ENCODE results near the gene SP100. TPM values are rescaled to one million over a fixed set of nuclear protein-coding genes. Genes with fewer than 3 reads are reported as not detected.

SP100 gene
- total RNA-seq, 1 donor from 2014 or later = 82.0 TPM

DNA sequence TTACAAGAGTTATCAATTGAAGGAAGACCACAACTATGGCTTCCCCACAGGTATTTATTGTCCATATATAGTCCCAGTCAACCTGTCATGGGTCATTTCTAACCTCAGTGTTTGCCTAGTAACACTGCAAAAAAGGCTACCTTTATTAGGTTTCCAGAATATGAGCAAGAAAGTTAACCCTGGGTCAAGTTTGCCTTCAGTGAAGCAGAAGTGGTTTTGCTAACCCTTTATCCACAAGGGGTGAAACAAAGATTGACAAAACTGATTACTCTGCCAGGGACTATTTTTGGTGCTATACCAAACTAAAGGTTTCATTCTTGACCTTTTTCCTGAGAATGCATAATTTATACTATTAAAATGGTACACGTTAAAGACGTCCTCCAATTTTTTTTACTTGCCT, 28.8 kb downstream of the SP100 start:
- Histone ChIP-seq H3K36me3 (peaks cover 38 to 64% of the 10 kb centered on the region in 2 donors), H3K4me3 (no peak overlapping the region), H3K9me3 (no peaks in the 10 kb centered on the region), H3K4me1 (peaks cover 0 to 24% of the 10 kb centered on the region in 2 donors), H3K27me3 (no peaks in the 10 kb centered on the region), H3K27ac (no peak overlapping the region)
- intact Hi-C loops (cut with DNase I) = no loop called here
- DNase-seq (ENCODE audit: low spot score in 2 of 2) = no peak
- TF ChIP-seq, protein P1, sequence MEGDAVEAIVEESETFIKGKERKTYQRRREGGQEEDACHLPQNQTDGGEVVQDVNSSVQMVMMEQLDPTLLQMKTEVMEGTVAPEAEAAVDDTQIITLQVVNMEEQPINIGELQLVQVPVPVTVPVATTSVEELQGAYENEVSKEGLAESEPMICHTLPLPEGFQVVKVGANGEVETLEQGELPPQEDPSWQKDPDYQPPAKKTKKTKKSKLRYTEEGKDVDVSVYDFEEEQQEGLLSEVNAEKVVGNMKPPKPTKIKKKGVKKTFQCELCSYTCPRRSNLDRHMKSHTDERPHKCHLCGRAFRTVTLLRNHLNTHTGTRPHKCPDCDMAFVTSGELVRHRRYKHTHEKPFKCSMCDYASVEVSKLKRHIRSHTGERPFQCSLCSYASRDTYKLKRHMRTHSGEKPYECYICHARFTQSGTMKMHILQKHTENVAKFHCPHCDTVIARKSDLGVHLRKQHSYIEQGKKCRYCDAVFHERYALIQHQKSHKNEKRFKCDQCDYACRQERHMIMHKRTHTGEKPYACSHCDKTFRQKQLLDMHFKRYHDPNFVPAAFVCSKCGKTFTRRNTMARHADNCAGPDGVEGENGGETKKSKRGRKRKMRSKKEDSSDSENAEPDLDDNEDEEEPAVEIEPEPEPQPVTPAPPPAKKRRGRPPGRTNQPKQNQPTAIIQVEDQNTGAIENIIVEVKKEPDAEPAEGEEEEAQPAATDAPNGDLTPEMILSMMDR (IDR thresholded peaks at IDR 0.05) = no peak

DNA sequence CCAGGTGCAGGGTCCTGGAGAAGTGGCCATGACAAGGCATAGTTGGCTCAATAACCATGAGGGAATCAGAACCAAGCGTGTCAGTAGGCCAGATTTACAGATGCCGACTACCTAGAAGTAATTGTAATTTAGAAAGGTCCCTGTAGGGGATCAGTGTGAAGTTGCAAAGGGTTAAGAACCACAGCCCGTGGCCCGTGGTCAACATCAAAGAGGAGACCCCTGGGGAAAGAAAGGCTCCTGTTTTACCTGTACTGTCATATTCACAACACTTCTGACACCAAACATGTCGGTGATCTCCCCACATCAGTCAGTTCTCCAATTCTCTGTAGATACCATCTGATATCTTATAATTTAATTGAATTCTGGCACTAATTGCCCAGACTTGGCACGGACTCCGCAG, 31.0 kb downstream of the SP100 start:
- no peaks in the 10 kb centered on the region for H3K9me3 ChIP-seq
- peaks cover 0 to 13% of the 10 kb centered on the region in 2 donors for H3K4me1 ChIP-seq
- H3K4me3 ChIP-seq = no peak overlapping the region
- H3K27me3 ChIP-seq = no peaks in the 10 kb centered on the region
- TF ChIP-seq, protein P1 (IDR thresholded peaks at IDR 0.05) = no peak
- H3K36me3 ChIP-seq = peaks cover 47 to 82% of the 10 kb centered on the region in 2 donors
- no peak overlapping the region for H3K27ac ChIP-seq
- intact Hi-C loops (cut with DNase I) = no loop called here
- DNase-seq (ENCODE audit: low spot score in 2 of 2) = no peak

DNA sequence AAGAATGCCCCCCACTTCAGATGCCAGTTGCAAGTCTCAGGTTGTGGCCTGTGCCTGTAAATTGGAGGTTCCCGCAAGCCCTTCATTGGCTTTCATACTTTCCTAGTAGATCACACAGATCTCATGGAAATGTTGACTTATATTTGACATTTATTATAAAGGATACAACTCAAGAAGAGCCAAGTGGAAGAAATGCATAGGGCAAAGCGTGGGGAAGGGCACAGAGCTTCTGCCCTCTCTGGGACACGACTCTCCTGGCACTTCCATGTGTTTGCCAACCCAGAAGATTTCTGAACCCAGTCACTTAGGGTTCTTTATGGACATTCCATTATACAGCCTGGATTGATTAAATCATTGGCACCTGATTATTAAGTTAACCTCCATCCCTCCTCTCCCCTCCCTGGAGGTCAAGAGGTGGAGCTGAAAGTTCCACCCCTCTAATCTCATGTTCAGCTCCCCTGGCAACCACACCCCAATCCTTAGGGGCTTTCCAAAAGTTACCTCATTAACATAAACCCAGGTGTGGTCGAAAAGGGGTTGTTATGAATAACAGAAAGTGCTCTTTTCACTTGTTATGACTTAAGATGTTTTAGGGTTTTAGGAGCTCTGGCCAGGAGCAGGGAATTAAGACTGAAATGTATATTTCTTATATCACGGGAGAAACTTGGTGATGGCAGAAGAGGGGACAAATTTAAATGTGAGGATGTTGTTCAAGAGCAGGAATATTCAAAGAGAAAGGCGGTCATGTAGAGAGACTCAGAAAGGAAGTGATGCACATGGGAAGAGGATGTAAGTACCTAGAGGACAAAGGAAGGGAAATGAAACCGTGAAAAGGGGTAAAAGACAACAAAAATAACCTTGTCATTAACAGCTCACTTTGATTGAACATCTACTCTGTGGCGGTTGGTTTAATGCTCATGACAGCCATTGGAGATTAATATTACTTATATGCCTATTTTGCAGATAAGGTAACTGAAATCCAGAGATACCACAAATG, 31.8 kb downstream of the SP100 start:
- peaks cover 0 to 7% of the 10 kb centered on the region in 2 donors for H3K4me1 ChIP-seq
- intact Hi-C loops (cut with DNase I) = no loop called here
- no peak for DNase-seq (ENCODE audit: low spot score in 2 of 2)
- H3K4me3 ChIP-seq = no peak overlapping the region
- peak overlapping the region in 1 of 2 donors; percentile 2 for H3K27ac ChIP-seq
- H3K36me3 ChIP-seq = peaks cover 48 to 88% of the 10 kb centered on the region in 2 donors
- H3K9me3 ChIP-seq = no peaks in the 10 kb centered on the region
- H3K27me3 ChIP-seq = no peaks in the 10 kb centered on the region
- TF ChIP-seq, protein P1 (IDR thresholded peaks at IDR 0.05) = no peak

DNA sequence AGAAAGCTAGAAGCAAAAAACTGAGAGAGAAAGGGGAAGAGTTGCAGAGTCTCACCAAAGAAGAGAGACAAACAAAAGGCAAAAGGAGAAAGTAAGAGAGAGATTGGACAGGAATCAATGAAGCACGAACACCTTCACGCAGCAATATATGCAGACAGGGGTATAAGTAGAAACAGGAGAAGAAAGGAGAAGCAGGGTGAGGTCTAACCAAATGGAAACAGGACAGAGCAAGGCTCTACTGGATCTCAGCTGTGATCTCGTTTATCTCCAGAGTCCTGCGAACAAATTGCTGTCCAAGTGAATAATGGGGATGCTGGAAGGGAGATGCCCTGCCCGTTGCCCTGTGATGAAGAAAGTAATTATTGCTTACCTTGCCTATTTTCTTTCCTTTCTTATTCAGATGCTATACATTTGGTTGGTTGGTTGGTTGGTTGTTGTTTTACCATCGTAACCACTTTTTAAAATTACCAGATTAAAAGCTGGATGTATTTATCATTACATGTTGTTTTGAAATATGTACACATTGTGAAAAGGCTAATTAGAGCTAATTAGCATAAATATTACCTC, 34.0 kb downstream of the SP100 start:
- intact Hi-C loops (cut with DNase I) = no loop called here
- Histone ChIP-seq H3K27me3 (no peaks in the 10 kb centered on the region), H3K4me3 (no peak overlapping the region), H3K27ac (no peak overlapping the region), H3K9me3 (no peaks in the 10 kb centered on the region), H3K4me1 (no peaks in the 10 kb centered on the region), H3K36me3 (peaks cover 50 to 83% of the 10 kb centered on the region in 2 donors)
- TF ChIP-seq, protein P1 (IDR thresholded peaks at IDR 0.05) = no peak
- no peak for DNase-seq (ENCODE audit: low spot score in 2 of 2)

DNA sequence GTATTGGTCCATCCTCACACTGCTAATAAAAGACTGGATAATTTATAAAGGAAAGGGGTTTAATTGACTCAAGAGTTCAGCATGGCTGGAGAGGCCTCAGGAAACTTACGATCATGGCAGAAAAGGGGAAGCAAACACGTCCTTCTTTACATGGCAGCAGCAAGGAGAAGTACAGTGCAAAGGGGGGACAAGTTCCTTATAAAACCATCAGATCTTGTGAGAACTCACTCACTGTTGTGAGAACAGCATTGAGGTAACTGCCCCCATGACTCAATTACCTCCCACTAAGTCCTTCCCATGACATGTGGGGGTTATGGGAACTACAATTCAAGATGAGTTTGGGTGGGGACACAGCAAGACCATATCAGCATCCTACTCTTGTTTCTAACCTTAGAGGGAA, 37.0 kb downstream of the SP100 start:
- intact Hi-C loops (cut with DNase I) = no loop called here
- TF ChIP-seq, protein P1 (IDR thresholded peaks at IDR 0.05) = no peak
- DNase-seq (ENCODE audit: low spot score in 2 of 2) = no peak
- Histone ChIP-seq H3K4me1 (no peaks in the 10 kb centered on the region), H3K9me3 (peaks cover 0 to 8% of the 10 kb centered on the region in 2 donors), H3K4me3 (no peak overlapping the region), H3K36me3 (peaks cover 53 to 87% of the 10 kb centered on the region in 2 donors), H3K27me3 (no peaks in the 10 kb centered on the region), H3K27ac (no peak overlapping the region)
